Measurements from ENCODE around the gene MTRF1.

MTRF1 gene

DNA sequence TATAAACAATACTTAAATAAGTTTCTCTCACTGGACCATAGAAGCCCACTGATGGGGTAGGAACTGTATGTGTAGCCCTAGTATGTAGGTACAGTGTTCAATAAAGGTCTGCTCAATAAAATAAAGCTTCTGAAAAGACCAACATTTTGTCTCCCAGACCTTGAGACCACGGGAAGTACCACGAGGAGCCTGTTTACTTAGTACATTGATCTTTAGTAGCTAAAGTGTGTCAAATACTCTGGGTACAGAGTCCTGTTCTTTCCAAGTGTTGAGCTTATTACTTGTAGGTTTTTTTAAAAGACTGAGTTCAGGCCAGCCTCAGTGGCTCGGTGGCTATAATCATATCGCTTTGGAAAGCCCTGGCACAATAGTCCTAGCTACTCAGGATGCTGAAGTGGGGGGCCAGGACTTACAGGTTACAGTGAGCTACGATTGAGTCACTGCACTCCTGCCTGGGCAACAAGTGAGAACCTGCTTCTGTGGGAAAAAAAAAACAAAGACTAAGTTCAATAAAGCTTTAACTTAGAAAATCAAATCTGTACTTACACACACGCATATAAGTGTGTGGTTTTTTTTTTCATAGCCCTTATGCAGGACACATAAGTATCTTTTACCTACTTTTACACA is 3.4 kb downstream of the MTRF1 start:
- TF ChIP-seq CTCF (conservative IDR thresholded peaks at IDR 0.05; ENCODE audit: low read length): no peak

GRCh38 chr13:41257535-41257934 is 5.8 kb downstream of the MTRF1 start:
- no peak for DNase-seq (ENCODE audit: low read depth)
- H3K4me3 ChIP-seq (ENCODE audit: low read length): no peak overlapping the region
- TF ChIP-seq CTCF (conservative IDR thresholded peaks at IDR 0.05; ENCODE audit: low read length): no peak

More for the DNA sequence above, 3.4 kb downstream of the MTRF1 start:
- no peak overlapping the region for H3K4me3 ChIP-seq (ENCODE audit: low read length)
- no peak for DNase-seq (ENCODE audit: low read depth)

- H3K4me3 ChIP-seq (ENCODE audit: low read length): no peak overlapping the region
- DNase-seq (ENCODE audit: low read depth): no peak
- TF ChIP-seq CTCF (conservative IDR thresholded peaks at IDR 0.05; ENCODE audit: low read length): no peak
Observed at GRCh38 chr13:41254902-41255301, 8.5 kb downstream of the MTRF1 start.

DNA sequence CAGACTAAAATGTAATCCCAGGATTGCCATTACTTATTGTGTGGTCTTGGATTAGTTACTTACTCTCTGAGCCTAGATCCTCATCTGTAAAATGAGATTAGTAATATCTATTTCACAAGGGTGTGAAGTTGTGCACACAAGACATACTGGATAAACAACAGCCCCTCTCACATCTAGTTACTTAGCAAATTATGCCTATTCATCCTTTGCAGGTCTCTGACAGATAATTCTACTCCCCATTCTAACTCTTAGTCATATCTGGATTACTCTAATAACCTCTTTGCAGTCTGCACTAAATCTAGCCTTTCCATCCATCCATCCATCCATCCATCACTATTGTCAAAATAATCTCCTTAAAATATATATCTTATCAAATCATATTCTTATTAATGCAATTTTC is 12.4 kb downstream of the MTRF1 start:
- TF ChIP-seq CTCF (conservative IDR thresholded peaks at IDR 0.05; ENCODE audit: low read length): no peak
- DNase-seq (ENCODE audit: low read depth): no peak
- no peak overlapping the region for H3K4me3 ChIP-seq (ENCODE audit: low read length)

- DNase-seq (ENCODE audit: low read depth): no peak
- no peak overlapping the region for H3K4me3 ChIP-seq (ENCODE audit: low read length)
- TF ChIP-seq CTCF (conservative IDR thresholded peaks at IDR 0.05; ENCODE audit: low read length): no peak
Observed at GRCh38 chr13:41246969-41247680, 16.3 kb downstream of the MTRF1 start.

GRCh38 chr13:41244556-41244955 is 18.8 kb downstream of the MTRF1 start:
- no peak for DNase-seq (ENCODE audit: low read depth)
- no peak for TF ChIP-seq CTCF (conservative IDR thresholded peaks at IDR 0.05; ENCODE audit: low read length)

DNA sequence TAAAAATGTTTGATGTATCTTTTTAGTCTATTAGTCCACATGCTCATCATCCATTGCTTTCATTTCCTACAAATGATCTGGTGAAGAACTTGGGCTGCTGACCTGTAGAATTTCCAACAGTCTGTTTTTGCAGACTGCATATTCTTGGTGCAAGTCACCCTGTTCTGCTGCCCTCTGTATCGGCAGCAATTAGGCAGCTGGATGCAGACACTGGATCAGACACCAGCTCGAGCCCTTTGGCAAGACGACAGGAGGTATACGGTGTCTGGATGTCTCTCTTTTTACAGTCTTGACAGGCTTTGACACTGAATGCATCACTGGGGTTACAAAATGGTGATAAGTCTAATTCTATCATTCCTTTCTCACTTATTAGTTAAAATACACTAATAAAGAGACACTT is 21.8 kb downstream of the MTRF1 start:
- no peak overlapping the region for H3K4me3 ChIP-seq (ENCODE audit: low read length)
- TF ChIP-seq CTCF (conservative IDR thresholded peaks at IDR 0.05; ENCODE audit: low read length): no peak
- DNase-seq (ENCODE audit: low read depth): no peak

More at GRCh38 chr13:41244556-41244955, 18.8 kb downstream of the MTRF1 start:
- H3K4me3 ChIP-seq (ENCODE audit: low read length): no peak overlapping the region
